AG08396 (cell line): ENCODE results near the gene TUBA4B.
"Not testable (repeated sequence)": the region's sequence is repeated elsewhere in the genome, so short reads cannot be mapped to it uniquely, and the experiment has no call there.

ENCODE experiments used
- DNase-seq: peaks from one replicate; pipeline ENCODE4 v3.0.0; 2012; ENCODE audit warnings: low spot score, mixed read lengths

Gene TUBA4B

DNA sequence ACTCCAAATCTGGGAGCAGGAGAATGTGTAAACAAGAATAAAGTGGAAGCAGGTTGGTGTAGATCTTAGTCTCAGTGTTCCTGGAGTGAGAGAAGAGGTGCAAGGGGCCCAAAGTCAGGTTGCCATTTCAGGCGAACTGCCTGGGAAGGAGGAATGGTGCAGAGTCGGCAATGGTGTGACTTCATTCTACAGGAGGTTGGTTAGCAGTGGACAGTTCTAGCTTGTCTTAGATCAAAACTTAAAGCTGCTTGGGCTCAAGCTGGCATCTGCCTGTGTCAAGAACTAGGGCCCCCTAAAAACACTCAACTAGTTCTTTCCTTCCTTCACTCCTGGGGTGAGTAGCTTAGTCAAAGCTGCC lies 4.2 kb upstream of the TUBA4B start:
- DNase-seq, result no peak

DNA sequence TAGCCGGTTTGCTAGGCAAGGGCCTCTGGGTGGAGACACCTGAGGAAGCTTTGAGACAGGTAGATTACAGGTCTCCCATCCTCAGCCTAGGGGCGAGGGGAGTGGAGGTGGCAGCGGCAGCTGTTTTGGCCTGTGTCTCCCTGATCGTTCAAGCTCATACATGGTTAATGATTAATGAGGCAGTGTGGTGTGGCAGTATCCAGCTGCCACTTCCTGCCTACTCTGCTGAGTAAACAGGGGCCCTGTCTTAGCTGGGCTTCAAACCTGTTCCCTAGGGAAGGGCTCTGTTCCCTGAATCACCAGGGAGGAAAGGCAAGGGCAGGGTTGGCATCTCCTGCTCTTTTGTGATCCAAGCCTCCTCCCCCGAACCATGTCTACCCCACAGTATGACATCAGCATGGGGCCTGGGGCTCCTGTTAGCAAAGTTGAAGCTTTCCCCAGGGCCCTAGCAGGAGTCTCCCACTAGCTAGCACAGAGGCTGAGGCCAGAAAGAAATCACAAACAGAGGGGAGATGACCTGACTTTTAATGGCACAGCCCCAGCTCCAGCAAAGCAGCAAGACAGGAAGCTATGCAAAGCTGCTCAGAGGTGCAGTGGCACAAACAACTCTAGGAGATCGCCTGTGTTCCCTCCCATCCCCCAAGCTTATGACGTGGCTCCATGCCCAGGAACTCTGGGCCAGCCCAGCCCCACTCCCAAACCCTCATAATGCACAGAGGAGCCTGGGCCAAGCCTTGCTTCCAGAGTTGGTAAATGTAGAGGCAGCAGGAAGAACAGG lies 3.7 kb upstream of the TUBA4B start:
- peak; percentile 73 for DNase-seq

DNA sequence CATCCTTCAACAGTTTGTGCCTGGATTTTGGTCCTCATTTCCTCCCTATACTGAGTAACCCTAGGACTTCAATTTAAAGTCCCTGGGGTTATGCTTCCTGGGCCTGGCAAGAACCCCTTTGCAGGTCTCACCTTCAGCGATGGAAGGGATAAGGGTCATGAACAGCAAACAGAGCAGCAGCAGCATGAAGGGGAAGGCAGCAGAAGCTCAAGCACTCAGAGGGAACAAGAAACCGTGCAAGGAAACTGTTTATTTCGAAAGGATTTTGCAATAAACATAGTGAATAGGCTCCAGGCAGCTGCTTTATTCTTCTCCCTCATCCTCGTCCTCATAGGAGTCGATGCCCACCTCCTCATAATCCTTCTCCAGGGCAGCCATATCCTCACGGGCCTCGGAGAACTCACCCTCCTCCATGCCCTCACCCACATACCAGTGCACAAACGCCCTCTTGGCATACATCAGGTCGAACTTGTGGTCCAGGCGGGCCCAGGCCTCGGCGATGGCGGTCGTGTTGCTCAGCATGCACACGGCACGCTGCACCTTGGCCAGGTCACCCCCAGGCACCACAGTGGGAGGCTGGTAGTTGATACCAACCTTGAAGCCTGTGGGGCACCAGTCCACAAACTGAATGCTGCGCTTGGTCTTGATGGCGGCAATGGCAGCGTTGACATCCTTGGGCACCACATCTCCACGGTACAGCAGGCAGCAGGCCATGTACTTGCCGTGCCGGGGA lies 2.8 kb upstream of the TUBA4B start:
- DNase-seq, result no peak

DNA sequence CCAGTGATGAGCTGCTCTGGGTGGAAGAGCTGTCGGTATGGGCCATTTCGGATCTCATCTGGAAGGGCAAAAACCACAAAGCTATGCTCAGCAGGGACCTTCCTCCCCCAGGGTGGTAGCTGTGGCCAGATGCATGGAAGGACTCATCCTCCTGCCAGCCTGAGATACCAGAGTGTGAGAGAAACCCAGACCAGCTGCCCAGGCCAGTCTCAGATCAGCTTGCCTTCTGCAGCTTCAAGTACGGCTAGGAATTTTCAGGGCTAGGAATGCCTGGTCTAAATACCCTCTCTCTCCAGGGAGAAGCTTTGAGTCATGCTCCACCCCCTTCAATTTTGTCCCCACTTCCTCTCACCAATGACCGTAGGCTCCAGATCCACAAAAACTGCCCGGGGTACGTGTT lies 1.4 kb upstream of the TUBA4B start:
- DNase-seq, result no peak

DNA sequence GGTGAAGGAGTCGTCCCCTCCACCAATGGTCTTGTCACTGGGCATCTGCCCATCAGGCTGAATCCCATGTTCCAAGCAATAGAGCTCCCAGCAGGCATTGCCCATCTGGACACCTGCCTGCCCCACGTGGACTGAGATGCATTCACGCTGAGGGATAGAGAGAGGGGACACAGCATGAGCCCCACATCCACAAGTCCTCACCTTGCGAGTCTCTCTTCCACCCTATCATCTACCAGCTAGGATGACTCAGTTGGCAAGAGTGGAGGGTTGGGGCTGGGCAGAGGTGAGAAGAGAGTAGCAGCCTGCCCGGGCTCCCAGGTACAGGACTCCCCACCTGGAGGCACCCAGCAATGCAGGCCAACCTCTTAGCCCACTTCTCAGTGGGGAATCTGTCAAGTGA lies 959 bp upstream of the TUBA4B start:
- no peak for DNase-seq

DNA sequence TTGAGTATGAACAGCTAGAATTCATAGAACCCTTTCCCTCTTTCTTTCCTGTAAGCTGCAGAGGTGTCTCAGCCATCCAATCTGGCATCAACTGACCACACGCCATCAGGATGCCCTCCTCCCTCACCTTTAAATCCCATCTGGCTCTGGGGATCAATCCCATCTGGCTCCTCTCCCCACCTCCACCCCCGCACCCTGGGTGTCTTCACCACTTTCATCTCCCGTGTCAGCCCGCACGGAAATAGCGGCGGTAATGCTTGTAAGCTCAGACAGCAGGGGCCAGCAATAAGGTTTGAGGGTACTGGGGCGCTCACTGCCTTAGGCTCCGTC lies 508 bp upstream of the TUBA4B start:
- DNase-seq, result no peak

DNA sequence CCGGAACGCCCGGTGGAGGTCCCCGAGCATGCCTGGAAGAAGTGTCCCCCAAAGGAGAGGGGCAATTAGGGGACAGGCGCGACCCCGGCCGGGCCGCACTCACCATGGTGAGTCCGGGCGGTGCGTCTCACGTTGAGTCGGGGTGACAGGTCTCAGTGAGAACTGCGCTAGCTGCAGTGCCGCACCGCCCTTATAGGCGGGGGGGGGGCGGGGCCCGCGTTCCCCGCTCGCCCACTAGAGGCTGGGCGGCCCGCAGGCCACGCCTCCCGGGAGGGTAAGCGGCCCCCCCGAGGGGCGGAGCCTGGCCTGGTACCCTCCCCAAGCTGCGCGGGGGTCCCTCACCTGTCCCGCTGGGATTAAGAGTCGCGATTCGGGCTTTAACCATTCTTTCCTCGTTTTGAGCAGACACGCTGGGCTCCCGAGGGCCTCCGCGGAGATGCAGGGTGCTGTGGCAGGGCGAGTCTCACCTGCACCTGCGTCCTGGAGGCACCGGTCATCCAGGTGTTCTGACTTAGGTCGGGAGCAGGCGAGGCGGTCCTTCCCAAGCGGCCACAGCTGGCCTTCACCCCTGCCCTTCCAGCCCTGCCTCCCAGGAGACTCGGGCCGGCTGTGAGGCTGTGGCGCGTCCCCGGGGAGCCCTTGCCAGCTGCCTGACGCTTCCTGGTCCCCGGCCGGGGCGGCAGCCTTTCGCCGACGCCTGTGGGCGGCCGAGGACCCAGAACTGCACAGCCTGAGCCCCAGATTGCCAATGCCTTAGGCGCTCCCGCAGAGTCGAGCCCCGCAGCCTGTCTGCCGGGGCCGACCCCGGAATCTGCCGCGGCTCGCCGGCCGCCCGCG lies 928 bp downstream of the TUBA4B start, which contains the start of gene TUBA4A:
TUBA4A (minus strand) TSS at position 166 of the 837 bp plus-strand sequence; CDS start at position 106, 60 bp downstream.
- DNase-seq, result peak; percentile 93

DNA sequence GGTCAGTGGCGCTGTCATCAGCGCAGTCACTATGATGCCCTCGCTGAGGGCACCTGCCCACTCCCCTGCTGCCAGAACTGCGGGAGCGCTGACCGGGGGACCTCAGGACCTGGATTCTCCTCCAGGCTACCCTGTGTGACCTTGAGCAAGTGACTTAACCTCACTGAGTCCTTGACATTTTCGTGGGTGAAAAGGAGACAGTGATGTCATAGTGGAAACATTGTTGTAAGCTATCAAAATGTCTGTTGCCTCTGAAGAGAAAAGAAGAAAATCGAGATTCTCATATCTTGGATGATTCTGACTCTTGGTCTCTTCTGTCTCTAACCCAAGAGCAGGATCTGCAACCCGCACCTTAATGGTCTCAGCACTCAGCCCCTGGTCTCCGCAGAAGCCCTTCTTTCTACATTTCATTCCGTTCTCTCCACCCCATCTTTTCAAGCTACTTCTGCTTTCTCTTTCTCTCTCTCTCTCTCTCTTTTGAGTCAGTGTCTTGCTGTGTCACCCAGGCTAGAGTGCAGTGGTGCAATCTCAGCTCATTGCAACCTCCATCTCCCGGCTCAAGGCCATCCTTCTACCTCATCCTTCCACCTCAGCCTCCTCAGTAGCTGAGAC lies 1.7 kb downstream of the TUBA4B start:
- DNase-seq, result no peak

DNA sequence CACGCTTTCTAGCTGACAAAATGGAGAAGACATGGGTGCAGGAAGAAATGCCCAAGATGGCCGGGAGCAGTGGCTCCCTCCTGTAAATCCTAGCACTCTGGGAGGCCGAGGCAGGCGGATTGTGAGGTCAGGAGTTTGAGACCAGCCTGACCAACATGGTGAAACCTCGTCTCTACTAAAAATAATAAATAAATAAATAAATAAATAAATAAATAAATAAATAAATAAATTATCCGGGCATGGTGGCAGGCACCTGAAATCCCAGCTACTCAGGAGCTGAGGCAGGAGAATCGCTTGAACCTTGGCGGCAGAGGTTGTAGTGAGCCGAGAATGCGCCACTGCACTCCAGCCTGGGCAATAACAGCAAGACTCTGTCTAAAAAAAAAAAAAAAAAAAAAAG lies 5.9 kb downstream of the TUBA4B start:
- DNase-seq, result not testable (repeated sequence)

DNA sequence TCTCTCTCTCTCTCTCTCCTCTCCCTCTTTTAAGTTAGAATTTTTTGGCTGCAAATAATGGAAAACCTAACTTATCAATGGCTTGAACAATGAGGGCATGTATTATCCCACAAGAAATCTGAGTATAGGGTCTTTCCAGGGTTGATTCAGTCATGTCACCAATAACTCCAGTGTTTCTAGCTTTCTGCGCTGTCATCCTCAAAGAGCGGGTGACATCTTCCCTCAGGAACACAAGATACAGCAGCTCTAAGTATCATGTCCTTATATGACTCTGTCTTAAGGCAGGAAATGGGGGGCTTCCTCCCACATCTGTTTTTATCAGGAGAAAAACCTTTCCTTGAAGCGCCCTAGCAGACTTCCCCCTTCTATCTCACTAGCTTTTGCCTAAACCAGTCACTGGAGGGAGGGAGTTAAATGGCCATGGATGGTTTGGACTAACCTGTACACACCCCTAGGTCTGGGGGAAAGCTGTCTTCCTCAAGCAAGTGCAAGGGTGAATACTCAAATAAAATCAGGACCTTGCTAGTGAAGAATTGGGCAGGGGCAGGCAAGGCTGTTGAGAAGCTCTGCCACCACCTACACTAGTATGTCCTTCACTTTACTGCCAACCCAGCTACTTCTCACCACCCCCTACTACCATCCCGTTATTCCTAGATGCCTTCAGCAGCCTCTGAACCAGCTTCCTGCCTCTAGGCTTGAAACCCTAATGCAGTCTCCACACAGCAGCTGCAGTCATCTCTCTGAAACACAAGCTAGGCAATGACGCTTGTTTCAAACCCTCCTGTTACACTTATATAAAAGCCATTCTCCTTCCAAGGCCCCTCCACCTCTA lies 8.2 kb downstream of the TUBA4B start:
- DNase-seq, result no peak

DNA sequence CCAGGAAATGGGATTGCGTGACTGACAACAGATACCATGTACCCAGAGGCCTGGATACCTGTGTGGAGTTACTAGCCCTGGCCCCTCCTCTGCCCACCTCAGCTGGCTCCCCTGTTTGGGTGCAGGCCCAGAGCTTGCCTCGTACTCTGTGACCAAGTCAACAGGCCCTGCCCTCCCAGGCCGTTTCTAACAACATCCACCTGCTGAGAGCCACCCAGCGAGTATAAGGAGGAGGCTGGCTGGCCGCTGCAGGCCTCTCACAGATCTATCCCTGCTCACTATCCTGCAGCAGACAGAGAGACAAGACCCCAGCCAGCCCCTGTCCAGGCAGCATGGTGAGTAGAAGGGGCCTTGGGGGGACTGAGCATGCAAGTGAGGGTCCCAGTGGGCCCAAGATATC lies 13.2 kb downstream of the TUBA4B start:
- no peak for DNase-seq

DNA sequence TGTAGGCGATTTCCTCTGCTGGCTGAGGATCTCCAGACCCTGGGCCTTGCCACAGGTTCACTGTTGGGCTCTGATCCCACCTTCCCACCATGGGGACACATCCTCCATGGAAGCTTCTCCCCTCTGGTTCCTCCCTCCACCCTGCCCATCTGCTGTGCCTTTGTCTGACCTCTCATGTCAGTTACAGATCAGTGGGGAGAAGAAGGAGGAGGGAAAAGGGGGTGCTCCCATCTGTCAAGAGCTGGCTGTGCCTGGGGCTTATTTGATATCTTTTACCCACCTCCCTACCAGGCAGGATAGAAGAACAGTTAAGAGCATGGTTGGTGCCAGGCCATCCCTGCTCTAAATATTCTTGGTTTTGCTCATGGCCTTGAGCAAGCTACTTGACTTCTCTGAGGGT lies 13.8 kb downstream of the TUBA4B start:
- DNase-seq, result no peak

DNA sequence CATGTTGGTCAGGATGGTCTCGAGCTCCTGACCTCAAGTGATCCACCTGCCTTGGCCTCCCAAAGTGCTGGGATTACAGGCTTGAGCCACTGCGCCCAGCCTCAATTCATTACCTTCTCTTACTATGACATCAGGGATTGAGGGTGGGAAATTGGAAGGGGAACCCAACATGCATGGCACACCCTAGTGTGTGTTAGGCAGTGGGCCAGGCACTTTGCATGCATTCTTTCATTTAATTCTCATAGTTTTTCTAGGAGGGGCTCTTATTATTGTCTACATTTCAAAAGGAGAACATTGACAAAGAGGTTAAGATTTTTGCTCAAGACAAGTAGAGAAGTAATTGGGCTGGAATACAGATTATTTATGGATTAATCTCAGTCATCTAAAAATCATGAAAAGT lies 15.3 kb downstream of the TUBA4B start:
- DNase-seq, result no peak

DNA sequence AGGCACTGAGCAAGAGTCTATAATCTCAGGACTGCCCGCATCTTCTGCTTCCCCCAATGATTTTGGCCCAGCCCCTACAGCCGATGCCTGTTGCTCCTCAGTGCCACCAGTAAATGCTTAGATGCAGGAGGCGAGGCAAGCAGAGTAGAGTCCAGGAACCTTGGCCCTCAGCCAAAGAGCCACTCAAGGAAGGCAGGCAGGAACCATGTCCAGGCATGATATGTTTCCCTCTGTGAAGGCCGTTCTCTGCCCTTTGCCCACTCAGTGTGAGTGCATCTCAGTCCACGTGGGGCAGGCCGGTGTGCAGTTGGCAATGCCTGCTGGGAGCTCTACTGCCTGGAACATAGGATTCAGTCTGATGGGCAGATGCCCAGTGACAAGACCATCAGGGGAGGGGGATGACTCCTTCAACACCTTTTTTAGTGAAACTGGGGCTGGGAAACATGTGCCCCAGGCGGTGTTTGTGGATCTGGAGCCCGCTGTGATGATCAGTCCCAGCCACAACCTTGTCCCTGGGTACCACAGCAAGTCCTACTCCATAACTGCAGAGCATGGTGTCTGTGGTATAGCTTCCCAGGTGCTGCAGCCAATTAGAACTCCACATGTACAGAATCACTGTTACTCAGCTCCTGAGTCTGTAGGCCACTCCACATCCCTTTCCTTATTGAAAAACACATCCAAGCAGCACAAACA lies 16.5 kb downstream of the TUBA4B start:
- no peak for DNase-seq

DNA sequence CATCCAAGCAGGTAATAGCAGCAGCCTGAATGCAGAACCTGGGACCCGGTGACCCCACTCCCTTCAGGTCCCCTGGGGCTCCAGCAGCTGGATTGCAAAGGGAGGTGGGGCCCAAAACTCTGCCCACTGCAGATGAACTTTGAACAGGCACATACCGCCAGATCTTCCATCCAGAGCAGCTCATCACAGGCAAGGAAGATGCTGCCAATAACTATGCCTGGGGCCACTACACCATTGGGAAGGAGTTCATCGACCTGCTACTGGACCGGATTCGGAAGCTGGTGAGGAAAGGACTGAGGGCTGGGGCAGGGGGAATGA lies 17.0 kb downstream of the TUBA4B start:
- no peak for DNase-seq

DNA sequence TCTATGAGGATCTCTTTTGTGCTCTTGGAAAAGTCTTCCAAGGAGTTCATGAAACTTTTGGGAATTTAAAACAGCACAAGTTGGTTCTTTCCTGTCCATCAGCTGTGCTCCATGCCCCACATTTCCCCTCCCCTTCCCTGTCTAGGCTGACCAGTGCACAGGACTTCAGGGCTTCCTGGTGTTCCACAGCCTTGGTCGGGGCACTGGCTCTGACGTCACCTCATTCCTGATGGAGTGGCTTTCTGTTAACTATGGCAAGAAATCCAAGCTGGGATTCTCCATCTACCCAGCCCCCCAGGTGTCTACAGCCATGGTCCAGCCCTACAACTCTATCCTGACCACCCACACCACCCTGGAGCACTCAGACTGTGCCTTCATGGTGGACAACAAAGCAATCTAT lies 18.0 kb downstream of the TUBA4B start:
- no peak for DNase-seq

DNA sequence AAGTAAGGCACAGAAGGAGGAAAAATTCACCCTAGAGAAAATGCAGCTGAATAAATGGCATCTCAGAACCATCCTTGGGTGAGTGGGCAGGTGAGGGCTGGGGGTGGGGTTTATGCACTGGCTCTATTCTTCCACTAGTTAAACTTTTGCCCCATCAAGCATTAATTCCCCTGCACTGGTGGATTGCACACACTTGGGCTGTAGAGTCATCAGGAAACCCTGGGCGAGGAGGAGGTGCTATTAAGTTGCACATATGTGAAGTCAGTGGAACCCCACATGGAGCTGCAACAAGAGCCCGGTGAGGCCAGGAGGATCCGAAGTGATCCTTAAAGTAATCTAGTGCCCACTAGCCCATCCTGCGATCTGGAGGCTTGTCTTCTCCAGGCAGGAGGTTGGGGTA lies 19.3 kb downstream of the TUBA4B start:
- DNase-seq, result no peak

DNA sequence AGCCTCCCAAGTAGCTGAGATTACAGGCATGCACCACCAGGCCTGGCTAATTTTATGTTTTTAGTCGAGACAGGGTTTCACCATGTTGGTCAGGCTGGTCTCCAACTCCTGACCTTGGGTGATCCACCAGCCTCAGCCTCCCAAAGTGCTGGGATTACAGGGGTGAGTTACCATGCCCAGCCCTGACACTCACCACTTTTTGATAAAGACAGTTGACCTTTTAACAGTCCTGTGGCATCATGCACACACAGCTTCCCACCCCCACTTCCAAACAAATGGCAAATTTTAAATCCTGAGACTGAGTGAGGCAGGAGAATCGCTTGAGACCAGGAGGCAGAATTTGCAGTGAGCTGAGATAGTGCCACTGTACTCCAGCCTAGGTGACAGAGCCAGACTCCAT lies 20.0 kb downstream of the TUBA4B start:
- no peak for DNase-seq

DNA sequence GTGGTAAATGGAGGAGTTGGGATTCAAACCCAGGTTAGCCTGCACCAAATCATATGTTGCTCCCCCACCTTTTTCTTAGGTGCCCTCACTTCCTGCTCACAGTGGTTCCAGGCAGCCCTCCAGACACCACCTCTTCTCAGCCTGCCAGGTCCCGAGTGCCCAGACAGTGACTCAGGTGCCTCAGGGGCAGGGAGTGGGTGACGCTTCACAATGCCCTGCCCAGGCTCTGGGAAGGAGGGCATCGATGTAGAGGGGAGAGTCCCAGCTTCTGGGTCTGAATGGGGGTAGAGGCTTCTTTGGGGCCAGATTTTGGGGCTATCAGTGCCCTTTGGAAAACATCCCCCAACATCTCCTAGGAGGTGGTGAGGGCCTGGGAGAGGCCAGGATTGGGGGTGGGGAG lies 20.9 kb downstream of the TUBA4B start:
- DNase-seq, result no peak

DNA sequence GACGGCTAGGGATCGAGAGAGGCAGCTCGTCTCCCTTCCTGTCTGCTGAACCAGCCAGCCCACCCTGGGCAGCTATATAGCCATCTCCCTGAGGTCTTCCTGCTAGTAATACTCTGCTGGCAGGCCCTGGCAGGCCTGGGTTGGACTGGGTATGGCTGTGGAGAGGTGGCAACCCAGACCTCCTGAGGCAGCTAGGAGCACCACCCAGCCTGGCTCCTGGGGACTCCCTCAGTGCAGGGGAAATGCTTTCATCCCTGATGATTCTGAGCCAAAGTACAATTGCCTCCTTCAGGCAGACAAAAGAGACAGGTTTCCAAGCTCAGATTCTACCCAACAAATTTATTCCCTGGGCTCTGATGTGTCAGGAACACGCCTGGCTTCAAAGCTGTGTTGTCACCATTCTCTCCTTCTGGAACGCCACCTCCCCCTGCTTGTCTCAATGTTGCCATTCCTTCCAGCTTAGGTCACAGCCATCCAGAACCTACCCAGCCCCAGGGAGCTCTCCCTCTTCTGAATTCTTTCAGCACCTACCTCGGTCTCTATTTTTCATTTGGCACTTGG lies 21.4 kb downstream of the TUBA4B start:
- DNase-seq, result peak; percentile 84
